Activated naive CD4-positive, alpha-beta T cell treated with anti-CD3 and anti-CD28 coated beads for 36 hours (primary cell): Measurements from ENCODE around the gene MOGAT2. TPM values are rescaled to one million over a fixed set of nuclear protein-coding genes. Genes with fewer than 3 reads are reported as not detected.
"Not testable (repeated sequence)": the region's sequence is repeated elsewhere in the genome, so short reads cannot be mapped to it uniquely, and the experiment has no call there.

ENCODE experiments used
- CTCF ChIA-PET: fragments of 350-600 bp; sonication (Branson Sonifier 250); formaldehyde crosslinking; loops from one replicate; lab custom pipeline; 2021; ENCODE audit warnings: antibody characterized with exemption; lab: Charles Lee
- DNase-seq: peaks from one replicate; pipeline ENCODE4 v3.0.0-alpha.2; 2020
- H3K27ac Mint-ChIP-seq: one replicate; pipeline ENCODE4 v1.8.0; 2021; ENCODE audit warnings: mild to moderate bottlenecking, mixed read lengths
- H3K27me3 Mint-ChIP-seq: one replicate; pipeline ENCODE4 v1.8.0; 2021; ENCODE audit warnings: low read depth, mixed read lengths
- H3K36me3 Mint-ChIP-seq: one replicate; pipeline ENCODE4 v1.8.0; 2021; ENCODE audit warnings: low read depth, mixed read lengths
- H3K4me1 Mint-ChIP-seq: one replicate; pipeline ENCODE4 v1.8.0; 2021; ENCODE audit warnings: low read depth, mixed read lengths
- H3K4me3 Mint-ChIP-seq: one replicate; pipeline ENCODE4 v1.8.0; 2021; ENCODE audit warnings: mild to moderate bottlenecking, moderate library complexity, mixed read lengths
- H3K9me3 Mint-ChIP-seq: one replicate; pipeline ENCODE4 v1.8.0; 2021; ENCODE audit warnings: mixed read lengths
- intact Hi-C: fragments of 100-400 bp; cut with micrococcal nuclease; formaldehyde crosslinking; loops from one replicate; pipeline ENCODE4 v1.15.1; 2023
- total RNA-seq, 2 experiments: library from RNA; stranded (reverse); gene quantifications; one replicate each; pipeline ENCODE4 v1.2.3, GENCODE V29; 2021

The MOGAT2 gene
- total RNA-seq, 2 experiments from 2014 or later: not detected

DNA sequence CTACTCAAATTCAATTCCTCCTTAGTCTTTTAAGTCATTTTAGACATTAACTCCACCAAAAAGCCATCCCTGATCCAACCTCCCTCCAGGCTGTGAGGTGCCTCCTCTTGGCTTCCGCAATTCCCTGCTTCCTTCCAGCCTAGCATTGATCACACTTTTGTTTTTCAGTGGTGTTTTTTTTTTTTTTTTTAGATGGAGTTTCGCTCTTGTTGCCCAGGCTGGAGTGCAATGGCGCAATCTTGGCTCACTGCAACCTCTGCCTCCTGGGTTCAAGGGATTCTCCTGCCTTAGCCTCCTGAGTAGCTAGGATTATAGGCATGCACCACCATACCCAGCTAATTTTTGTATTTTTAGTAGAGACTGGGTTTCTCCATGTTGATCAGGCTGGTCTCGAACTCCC lies 25.5 kb downstream of the MOGAT2 start:
- H3K36me3 Mint-ChIP-seq, H3K9me3 Mint-ChIP-seq, H3K27me3 Mint-ChIP-seq, intact Hi-C loops, H3K27ac Mint-ChIP-seq, DNase-seq, H3K4me3 Mint-ChIP-seq, H3K4me1 Mint-ChIP-seq: not testable (repeated sequence)
- CTCF ChIA-PET: interaction anchor here (0.7 kb wide), 1 partner anchor 30 kb away, joined by 3 read pairs; no protein-coding TSS in a partner anchor

DNA sequence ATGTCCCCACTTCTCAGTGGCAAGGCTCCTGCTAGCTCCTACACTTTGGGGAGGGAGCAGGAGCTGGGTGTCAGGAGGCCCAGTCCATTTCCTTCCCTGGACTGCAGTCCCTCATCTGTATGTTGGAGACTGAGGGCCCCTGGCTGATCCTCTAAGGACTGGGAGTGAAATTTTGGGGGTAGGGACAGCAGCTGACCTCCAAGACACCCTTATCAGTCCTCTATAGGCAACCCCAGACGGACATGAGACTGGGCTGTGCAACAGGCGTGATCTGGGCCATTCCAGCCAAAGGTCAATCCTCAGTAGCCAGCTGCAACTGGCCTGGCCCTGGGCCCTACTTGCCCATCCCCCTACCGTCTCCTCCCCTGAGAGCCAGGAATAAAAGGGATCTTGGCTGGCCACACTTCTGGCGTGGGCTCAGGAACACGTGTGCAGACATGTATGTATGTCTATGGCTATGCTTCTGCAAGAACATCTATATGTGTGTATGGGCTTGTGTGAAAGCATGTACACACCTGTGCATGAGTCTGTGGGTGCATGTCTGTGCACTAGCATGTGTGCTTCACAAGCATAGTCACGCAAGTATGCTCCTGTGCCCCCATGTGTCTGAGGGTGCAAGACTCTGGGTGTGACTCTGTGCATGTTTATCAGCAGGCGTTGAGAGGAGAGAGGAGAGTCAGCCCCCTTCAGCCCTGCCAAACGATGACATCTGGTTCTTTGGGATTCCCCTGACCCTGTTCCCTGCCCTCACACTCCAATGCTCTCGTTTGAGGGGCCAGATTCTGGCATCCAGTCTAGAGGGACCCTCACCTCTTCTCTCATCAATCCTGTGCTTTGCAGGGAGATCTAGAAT lies 26.3 kb downstream of the MOGAT2 start:
- CTCF ChIA-PET: interaction anchor here (0.7 kb wide), 1 partner anchor 31 kb away, joined by 3 read pairs; no protein-coding TSS in a partner anchor
- no peak for DNase-seq
- intact Hi-C loops: no loop called here
- peaks cover 5% of the 10 kb centered on the region for H3K27me3 Mint-ChIP-seq
- no peaks in the 10 kb centered on the region for H3K4me1 Mint-ChIP-seq
- H3K4me3 Mint-ChIP-seq: no peak overlapping the region
- H3K36me3 Mint-ChIP-seq: no peaks in the 10 kb centered on the region
- H3K27ac Mint-ChIP-seq: no peak overlapping the region
- H3K9me3 Mint-ChIP-seq: no peaks in the 10 kb centered on the region

DNA sequence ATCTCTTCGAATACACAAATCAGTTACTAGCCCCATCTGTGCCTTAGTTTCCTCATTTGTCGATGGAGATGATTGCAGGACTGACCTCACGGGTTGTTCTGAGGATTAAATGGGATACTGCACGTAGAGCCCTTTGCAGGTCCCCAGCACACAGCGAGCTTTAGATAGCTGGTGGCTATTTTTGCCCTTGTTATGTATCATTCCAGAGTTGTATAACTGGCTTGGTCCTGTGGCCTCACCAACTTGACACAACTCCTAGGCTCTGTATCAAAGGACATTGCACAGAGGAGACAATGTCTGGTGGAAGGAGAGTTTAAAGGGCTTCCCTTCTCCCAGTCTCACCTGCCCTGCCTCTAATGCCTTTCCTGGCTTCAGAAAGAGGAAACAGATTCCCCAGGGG lies 28.2 kb downstream of the MOGAT2 start:
- peaks cover 5% of the 10 kb centered on the region for H3K27me3 Mint-ChIP-seq
- intact Hi-C loops: no loop called here
- H3K27ac Mint-ChIP-seq: no peak overlapping the region
- no peaks in the 10 kb centered on the region for H3K36me3 Mint-ChIP-seq
- H3K9me3 Mint-ChIP-seq: no peaks in the 10 kb centered on the region
- DNase-seq: no peak
- no peaks in the 10 kb centered on the region for H3K4me1 Mint-ChIP-seq
- no peak overlapping the region for H3K4me3 Mint-ChIP-seq
- CTCF ChIA-PET: interaction anchor here (0.5 to 0.6 kb wide), 2 partner anchors 24 to 148 kb away, joined by 3 read pairs; no protein-coding TSS in a partner anchor

DNA sequence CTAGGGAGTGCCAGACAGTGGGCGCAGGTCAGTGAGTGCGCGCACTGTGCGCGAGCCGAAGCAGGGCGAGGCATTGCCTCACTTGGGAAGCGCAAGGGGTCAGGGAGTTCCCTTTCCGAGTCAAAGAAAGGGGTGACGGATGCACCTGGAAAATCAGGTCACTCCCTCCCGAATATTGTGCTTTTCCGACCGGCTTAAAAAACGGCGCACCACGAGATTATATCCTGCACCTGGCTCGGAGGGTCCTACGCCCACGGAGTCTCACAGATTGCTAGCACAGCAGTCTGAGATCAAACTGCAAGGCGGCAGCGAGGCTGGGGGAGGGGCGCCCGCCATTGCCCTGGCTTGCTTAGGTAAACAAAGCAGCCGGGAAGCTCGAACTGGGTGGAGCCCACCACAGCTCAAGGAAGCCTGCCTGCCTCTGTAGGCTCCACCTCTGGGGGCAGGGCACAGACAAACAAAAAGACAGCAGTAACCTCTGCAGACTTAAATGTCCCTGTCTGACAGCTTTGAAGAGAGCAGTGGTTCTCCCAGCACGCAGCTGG lies 31.2 kb downstream of the MOGAT2 start:
- CTCF ChIA-PET, H3K36me3 Mint-ChIP-seq, H3K27ac Mint-ChIP-seq, DNase-seq, H3K27me3 Mint-ChIP-seq, H3K9me3 Mint-ChIP-seq, intact Hi-C loops, H3K4me3 Mint-ChIP-seq, H3K4me1 Mint-ChIP-seq: not testable (repeated sequence)

DNA sequence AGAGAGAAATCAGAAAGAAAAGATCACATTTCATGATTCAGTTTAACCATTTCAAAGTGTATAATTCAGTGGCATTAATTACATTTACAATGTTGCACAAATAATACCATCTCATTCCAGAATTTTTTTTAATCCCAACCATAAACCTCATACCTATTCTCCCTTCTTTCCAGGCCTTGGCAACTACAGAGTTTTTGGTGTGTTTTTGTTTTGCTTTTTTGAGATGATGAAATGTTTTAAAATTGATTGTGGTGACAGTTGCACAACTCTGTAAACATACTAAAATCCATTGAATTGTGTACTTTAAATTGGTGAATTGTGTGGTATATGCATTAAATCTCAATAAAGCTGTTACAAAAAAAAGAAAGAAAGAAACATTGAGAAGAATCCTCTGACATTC lies 37.3 kb downstream of the MOGAT2 start:
- H3K9me3 Mint-ChIP-seq, H3K27ac Mint-ChIP-seq, DNase-seq, H3K36me3 Mint-ChIP-seq, intact Hi-C loops, H3K4me1 Mint-ChIP-seq, H3K27me3 Mint-ChIP-seq, H3K4me3 Mint-ChIP-seq: not testable (repeated sequence)
- CTCF ChIA-PET: interaction anchor here (0.6 kb wide), 1 partner anchor 22 kb away, joined by 4 read pairs; no protein-coding TSS in a partner anchor

DNA sequence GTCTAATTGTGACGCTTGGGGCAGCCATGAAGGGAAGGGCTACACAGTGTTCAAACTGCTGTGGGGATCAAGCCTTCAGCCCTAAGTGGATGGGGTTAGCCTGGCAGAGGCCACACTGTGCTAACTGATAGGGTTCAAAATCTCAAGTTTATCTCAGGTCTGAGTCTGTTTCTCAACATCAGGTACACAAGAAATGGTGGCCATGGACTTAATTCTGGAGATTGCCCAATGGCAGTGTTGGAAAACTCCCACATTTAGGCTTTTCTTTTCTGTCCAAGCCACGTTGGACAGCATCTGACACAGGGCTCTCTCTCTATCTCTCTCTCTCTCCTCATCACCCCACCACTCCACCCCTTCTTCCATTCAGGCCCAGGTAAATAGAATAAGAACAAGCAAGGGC lies 40.0 kb downstream of the MOGAT2 start:
- no peak overlapping the region for H3K4me3 Mint-ChIP-seq
- CTCF ChIA-PET: no interaction called here
- H3K36me3 Mint-ChIP-seq: no peaks in the 10 kb centered on the region
- no peaks in the 10 kb centered on the region for H3K4me1 Mint-ChIP-seq
- H3K27me3 Mint-ChIP-seq: no peaks in the 10 kb centered on the region
- intact Hi-C loops: no loop called here
- no peak for DNase-seq
- no peak overlapping the region for H3K27ac Mint-ChIP-seq
- no peaks in the 10 kb centered on the region for H3K9me3 Mint-ChIP-seq

DNA sequence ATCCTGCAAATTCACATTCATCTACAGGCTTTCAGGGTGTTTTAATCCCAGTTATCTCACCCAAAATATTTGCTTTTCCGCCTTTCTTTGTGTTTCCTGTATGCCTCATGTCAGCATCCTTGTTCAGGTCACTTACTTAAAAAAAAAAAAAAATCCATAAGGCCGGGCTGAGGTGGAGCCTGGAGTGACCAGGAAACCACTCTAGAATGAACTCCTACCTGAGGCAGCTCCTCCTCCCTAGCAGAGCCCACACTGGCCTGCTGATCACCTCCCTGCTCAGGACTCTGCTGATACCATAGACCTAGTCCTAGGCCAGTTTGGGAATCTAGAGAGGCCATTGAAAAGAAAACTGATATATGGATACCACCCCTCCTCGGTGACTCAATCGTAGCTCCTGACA lies 42.2 kb downstream of the MOGAT2 start:
- Mint-ChIP-seq H3K9me3 (no peaks in the 10 kb centered on the region), H3K27me3 (no peaks in the 10 kb centered on the region), H3K27ac (no peak overlapping the region), H3K4me3 (no peak overlapping the region), H3K36me3 (no peaks in the 10 kb centered on the region), H3K4me1 (no peaks in the 10 kb centered on the region)
- no peak for DNase-seq
- intact Hi-C loops: no loop called here
- CTCF ChIA-PET: interaction anchor here (0.6 kb wide), 1 partner anchor 72 kb away, joined by 3 read pairs; no protein-coding TSS in a partner anchor

GRCh38 chr11:75760243-75760642 lies 42.6 kb downstream of the MOGAT2 start:
- H3K36me3 Mint-ChIP-seq: no peaks in the 10 kb centered on the region
- DNase-seq: no peak
- CTCF ChIA-PET: interaction anchor here (0.6 kb wide), 1 partner anchor 72 kb away, joined by 3 read pairs; no protein-coding TSS in a partner anchor
- H3K4me3 Mint-ChIP-seq: no peak overlapping the region
- intact Hi-C loops: no loop called here
- no peaks in the 10 kb centered on the region for H3K9me3 Mint-ChIP-seq
- H3K4me1 Mint-ChIP-seq: no peaks in the 10 kb centered on the region
- H3K27ac Mint-ChIP-seq: no peak overlapping the region
- no peaks in the 10 kb centered on the region for H3K27me3 Mint-ChIP-seq

- no peak for DNase-seq
- CTCF ChIA-PET: no interaction called here
- H3K4me3 Mint-ChIP-seq: no peak overlapping the region
- H3K27ac Mint-ChIP-seq: no peak overlapping the region
- no peaks in the 10 kb centered on the region for H3K27me3 Mint-ChIP-seq
- intact Hi-C loops: no loop called here
- no peaks in the 10 kb centered on the region for H3K9me3 Mint-ChIP-seq
- H3K4me1 Mint-ChIP-seq: no peaks in the 10 kb centered on the region
- H3K36me3 Mint-ChIP-seq: no peaks in the 10 kb centered on the region
Observed at GRCh38 chr11:75760710-75761493, 43.3 kb downstream of the MOGAT2 start.

- Mint-ChIP-seq H3K36me3 (no peaks in the 10 kb centered on the region), H3K27ac (no peak overlapping the region), H3K4me3 (no peak overlapping the region), H3K4me1 (peaks cover 10% of the 10 kb centered on the region), H3K9me3 (no peaks in the 10 kb centered on the region), H3K27me3 (no peaks in the 10 kb centered on the region)
- no peak for DNase-seq
- intact Hi-C loops: no loop called here
- CTCF ChIA-PET: interaction anchor here (0.7 kb wide), 1 partner anchor 101 kb away, joined by 4 read pairs; no protein-coding TSS in a partner anchor
Observed at GRCh38 chr11:75762158-75762557, 44.5 kb downstream of the MOGAT2 start.

- Mint-ChIP-seq H3K36me3 (no peaks in the 10 kb centered on the region), H3K27me3 (no peaks in the 10 kb centered on the region), H3K27ac (no peak overlapping the region), H3K4me3 (no peak overlapping the region), H3K4me1 (peaks cover 14% of the 10 kb centered on the region), H3K9me3 (no peaks in the 10 kb centered on the region)
- no peak for DNase-seq
- CTCF ChIA-PET: interaction anchor here (0.7 kb wide), 1 partner anchor 100 kb away, joined by 4 read pairs; no protein-coding TSS in a partner anchor
- intact Hi-C loops: no loop called here
Observed at GRCh38 chr11:75762885-75763284, 45.2 kb downstream of the MOGAT2 start.

DNA sequence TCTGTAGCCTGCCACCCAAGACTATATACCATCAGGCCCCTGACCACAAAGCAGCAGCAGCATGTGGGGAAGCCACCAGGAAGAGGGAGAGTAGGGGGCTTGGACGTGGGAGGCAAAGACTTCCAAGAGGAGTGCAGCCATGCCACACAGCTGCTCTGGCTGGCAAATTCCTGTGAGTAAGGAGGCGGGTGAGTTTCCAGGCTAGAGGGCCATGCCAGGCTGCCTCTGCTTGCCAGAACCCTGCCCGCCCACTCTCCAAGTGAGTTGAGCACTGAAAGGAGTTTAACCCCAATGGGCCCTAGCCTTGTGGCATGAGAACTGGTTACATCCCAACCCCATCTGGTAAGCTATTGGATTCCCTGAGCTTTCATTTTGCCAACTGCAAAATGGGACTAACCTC lies 46.2 kb downstream of the MOGAT2 start:
- Mint-ChIP-seq H3K4me3 (no peak overlapping the region), H3K9me3 (no peaks in the 10 kb centered on the region), H3K27ac (no peak overlapping the region), H3K27me3 (no peaks in the 10 kb centered on the region), H3K36me3 (no peaks in the 10 kb centered on the region), H3K4me1 (peaks cover 14% of the 10 kb centered on the region)
- CTCF ChIA-PET: interaction anchor here (1.0 kb wide), 1 partner anchor 9 kb away, joined by 3 read pairs; no protein-coding TSS in a partner anchor
- intact Hi-C loops: no loop called here
- DNase-seq: no peak
